GM18868 (cell line): ENCODE results near the gene ZBTB43.
A peak's percentile ranks its signal among the peaks of the same experiment; 100 is the strongest.

Source experiments
- ATAC-seq: cut with Tn5 transposase; IDR thresholded peaks from one replicate; pipeline ENCODE4 v1.9.1; 2021; ENCODE audit warnings: mild to moderate bottlenecking, moderate library complexity; ENCODE audit not compliant: unreplicated experiment

ZBTB43 gene

DNA sequence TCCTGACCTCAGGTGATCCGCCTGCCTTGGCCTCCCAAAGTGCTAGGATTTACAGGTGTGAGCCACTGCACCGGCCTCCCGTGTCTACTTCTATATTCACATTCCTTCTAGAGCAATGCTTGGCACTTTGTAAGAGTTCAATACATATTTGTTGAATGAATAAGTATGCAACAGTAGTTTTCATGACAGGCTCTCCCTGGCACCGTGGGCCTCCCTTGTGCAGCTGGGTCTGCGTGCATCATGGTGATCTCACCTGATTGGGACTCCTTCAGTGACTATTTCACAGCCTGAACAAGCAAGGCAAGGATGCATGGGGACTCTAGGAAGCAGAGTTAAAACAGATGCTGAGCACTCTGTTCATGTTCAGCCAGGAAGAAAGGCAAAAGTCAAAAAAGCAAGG, 48.8 kb downstream of the ZBTB43 start:
- ATAC-seq = no peak

DNA sequence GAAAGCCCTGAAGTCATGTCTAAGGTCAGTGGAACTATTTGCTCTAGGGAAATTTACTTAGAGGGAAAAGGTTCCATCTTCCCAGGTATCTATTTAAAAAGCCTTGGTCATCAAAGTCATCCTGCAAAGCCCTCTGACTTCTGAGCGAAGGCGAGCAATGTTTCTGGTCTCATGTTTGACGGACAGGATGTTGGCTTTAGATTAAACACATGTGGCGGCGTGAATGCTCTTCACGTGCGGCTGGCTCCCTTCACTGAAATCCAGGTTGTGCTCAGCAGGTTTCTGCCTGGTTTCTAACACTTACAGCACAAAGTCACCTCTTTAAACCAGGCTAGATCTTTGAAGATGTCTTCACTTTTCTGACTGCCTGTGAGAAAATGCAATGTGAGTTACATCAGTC, 49.9 kb downstream of the ZBTB43 start:
- no peak for ATAC-seq

DNA sequence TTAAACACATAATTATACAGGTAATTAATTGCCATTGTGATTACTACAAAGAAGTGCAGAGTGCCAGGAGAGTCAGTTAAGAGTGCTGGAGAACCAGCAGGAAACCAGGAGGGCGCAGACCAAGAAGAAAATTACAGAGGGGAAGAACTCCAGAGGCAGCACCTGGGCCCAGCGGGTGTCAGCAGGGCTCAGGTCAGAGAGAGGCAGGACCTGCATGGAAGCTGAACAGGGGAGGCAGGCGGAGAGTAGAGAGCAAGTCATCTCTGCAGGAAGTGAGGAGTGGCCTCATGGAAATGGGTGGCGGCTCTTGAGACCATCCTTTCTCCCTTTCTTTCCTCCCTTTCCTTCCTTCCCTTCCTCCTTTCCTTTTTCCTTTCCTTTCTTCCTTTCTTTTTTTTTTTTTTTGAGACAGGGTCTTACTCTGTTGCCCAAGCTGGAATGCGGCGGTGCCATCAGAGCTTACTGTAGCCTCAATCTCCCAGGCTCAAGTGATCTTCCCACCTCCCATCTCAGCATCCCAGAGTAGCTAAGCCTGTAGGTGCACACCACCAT, 51.6 kb downstream of the ZBTB43 start:
- no peak for ATAC-seq

DNA sequence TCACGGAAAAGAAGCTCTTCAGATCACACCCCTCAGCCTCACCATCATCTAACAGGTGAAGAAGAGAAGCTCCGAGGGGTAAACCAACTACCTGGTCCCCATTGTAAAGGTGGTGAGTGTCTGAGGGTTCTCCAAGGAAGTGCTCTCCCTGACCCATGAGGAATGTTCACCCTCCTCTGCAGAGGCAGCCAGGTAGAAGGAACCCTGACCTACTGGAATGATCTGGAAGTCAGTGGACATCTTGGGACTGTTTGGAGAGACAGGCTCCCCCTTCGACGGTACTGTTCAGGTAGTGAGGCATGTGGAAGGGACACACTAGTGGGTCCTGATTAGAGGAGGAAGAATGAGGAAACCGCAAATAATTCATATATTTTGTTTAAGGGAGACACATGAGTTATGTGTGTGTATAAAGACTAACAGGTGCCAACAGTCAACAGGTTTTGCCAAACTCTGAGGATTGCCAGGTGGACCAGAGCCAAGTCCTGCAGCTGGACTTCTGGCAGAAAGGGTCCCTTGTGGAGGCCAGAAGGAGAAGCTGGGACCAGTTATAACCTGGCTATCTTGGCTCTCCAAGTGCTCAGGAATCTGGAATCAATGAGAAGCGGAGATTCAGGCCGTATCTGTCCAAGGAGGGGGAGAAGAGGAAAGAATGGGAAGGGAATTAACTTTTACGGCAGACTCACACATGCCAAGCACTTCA, 52.6 kb downstream of the ZBTB43 start:
- no peak for ATAC-seq

DNA sequence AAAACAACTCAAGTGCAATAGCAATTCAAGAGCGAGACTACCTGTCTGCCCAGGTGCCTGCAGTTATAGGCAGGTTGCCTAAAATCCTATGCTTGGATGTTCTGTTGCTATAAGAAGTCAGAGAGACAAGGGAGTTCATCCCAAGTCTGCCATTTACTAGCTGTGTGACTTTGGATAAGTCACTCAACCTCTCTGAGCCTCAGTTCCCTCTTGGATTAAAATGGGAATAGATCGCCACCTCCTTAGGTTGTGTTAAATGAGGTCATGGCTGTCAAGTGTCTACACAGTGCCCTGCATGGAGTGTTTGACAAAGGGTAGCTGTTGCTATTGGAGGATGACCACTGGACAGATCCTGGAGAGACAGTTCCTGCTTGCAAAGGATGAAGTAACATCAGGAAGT, 54.3 kb downstream of the ZBTB43 start:
- ATAC-seq = no peak

DNA sequence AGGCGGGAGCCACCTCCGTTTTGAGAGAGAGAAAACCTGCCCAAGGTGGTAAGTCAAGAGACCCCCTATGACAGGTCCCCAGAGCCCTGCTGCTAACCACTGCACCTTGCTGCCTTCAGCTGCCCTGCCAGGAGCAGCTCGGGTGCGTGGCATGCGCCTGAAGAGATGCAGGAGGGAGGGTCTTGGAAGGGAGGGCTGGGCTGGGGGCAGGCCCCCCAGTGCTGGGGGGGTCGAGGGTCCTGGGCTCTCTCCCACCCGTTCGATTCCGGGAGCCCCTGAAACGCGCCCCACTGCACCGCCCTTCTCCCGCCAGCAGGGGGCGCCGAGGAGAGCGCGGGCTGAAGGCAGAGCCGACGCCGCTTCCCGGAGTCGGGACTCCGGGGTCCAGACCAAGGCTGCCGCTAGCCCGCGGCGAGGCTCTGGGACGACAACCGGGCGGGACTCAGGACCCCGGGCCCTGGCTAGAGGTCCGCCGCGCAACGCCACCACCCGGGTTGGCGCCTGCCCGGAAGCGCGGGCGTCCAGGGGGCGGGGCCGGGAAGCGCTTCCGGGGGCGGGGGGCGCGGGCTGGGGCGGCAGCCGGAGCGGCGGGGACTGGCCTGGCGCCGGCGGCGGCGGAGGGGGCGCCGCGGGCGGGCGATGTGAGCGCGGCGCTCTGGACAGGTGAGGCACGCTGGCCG, 55.4 kb downstream of the ZBTB43 start, which contains the start of gene ZBTB34:
TSS of gene ZBTB34 (plus strand) at position 563 of the 680 bp plus-strand sequence. CDS start 18,761 bp downstream, outside the sequence.
- peak; percentile 76 for ATAC-seq

DNA sequence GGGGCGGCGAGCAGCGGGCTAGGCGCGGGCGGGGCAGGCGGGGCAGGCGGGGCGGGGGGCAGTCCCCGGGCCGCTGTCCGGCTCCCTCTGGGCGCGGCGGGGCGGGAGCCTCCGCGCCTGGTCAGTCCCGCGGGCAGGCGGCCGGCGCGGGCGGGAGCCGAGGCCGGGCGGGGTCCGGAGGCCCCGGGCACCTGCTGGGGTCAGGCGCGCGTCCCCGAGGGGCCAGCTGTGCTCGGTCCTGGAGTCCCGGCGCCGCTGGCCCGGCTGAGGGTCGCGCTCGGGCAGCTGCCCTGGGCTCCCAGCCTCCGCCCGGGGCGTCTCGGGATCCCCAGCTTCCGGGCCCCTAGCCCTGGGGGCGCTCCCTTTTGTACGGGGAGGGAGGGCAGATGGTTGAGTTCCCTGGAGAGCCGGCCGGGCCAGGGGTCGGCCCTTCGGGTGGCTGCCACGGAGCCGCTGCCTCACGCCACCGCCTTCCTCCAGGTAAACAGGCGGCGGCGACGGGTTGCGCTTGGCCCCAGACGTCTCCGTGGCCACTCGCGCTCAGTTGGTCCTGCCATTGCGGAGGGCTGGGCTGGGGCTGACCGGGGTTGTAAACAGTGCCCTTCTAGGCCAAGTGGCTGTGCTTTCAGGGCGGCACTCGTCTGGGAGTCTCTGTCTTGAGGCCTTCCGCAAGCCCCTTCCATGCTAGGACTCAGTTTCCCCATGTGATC, 56.1 kb downstream of the ZBTB43 start:
- peak; percentile 12 for ATAC-seq

DNA sequence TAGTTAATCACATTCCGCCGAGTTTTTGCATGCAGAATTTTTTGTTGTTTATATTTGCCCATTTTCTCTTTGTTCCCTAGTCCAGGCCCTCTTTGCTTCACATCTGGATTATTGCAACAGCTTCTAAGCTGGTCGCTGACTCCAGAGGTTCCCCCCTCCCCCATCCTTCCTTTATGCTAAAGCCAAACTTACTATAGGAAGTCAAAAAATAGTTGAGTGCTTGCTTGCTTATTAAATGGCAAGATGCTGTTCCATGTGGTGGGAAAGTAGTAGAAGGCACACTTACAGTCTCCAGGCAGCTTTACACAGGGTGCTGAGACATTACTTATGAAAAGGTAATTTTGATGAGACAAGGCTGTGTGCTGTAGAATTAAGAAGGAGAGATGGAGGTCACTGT, 56.9 kb downstream of the ZBTB43 start:
- no peak for ATAC-seq

DNA sequence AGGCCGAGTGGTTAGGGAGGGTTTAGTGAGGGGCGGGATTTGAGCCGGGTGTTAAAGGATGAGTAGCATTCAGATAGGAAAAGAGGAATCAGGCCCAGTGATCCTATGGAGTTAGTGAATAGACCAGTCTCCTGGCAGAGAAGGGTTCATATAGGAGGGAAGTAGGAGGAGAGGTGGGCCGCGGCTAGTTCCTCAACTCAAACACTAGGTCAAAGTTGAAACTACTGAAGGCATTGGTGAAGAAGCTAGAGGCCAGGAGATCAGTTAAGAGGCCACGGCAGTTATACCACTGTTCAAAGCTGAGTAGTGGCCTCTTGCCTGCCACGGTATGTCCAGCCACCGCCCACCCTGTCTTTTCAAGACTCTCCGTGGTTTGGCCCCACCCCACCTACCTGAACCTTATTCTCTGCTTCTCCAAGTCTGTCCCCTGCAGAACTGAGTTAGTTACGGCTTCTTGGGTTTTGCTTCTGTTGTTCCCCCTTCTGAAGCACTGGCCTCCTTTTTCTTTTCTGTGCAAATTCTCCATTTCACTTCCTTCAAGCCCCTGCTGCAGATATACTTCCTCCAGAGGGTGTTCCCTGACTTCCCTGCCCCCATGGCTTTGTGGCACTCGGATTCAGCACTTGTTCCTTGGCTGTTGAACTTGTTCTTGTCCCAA, 57.4 kb downstream of the ZBTB43 start:
- ATAC-seq = no peak

DNA sequence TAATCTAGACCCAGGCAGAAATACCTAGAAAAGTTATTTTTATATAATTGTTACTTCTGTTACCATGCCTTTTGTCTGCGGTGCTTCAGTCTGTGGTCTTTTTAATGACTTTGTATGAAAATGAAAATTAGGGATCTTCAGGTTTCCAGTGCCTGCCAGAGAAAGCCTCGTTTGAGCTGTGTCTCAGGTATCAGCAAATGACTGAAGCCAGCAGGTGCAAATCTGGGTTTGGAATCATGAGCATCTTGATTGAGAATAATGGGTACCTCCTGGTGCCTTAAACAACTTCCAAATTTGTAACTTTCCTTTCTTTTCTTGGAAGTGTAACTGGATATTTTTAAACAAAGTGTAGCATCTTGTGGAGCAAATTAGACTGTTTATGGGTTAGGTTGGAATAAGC, 59.9 kb downstream of the ZBTB43 start:
- no peak for ATAC-seq

DNA sequence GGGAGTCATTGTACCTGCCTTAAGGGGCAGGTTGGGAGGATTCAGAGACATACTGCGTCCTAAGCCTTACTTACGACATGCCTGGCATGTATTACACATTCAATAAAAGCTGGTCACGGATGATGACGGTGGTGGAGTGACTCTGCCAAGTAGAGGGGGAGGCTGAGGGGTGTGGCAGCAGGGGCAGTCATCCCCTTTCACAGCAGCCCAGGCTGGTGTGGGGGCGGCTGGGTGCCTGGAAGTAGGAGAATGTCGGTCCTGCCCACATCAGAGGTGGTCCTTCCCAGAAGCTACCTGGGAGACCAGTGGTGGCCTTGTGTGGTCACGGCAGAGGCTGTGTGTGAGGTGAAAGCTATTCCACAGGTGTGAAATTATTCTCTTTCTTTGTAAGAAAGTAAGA, 64.5 kb downstream of the ZBTB43 start:
- ATAC-seq = no peak

DNA sequence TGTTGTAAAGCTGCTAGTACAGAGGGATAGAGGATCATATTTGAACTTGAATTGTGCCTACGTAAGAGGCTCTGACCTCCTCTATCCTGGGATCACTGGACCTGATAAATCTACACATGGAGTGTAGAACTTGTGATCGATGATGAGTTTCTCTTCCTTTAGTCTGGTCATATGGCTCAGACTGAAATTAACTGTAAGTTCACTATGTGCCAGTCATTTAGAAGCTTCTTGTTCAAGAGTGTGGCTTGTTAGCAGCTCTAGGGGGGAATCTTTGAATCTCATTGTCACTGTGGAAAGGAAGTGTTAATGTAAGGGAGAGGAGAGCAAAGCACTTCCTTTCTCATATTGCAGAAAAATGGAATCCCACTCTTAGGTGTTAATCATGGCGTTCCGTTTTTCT, 67.7 kb downstream of the ZBTB43 start:
- ATAC-seq = no peak

DNA sequence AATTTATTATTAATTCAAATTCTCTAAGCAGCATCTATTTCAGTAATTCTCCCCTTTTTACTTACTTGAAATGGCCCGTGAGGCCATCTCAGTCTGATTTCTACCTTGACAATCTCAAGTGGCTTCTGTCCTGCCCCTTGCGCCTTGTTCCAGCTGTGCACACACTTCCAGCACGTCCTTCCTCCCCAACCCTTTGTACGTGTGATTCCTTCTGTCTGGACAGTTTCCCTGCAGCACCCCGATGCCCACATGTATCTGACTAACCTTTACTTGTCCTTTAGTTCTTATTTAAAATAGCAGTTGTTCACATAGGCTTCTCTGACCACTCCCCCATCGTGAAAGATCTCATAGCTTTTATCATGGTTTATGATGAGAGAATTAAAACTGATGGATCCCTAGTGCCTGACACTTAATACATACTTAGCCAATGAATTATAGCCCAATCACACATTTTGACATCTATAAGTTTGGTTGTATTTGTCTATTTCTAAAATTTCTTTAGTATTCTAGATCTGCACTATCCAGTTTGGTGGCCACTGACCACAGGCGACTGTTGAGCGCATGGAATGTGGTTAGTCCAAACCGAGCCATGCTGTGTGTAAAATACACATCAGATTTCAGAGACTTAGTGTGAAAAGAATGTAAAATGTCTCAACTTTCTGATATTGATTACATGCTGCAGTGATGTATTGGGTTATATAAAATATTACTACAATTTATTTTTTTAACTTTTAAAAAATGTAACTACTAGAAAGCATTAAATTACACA, 69.9 kb downstream of the ZBTB43 start:
- ATAC-seq = no peak

DNA sequence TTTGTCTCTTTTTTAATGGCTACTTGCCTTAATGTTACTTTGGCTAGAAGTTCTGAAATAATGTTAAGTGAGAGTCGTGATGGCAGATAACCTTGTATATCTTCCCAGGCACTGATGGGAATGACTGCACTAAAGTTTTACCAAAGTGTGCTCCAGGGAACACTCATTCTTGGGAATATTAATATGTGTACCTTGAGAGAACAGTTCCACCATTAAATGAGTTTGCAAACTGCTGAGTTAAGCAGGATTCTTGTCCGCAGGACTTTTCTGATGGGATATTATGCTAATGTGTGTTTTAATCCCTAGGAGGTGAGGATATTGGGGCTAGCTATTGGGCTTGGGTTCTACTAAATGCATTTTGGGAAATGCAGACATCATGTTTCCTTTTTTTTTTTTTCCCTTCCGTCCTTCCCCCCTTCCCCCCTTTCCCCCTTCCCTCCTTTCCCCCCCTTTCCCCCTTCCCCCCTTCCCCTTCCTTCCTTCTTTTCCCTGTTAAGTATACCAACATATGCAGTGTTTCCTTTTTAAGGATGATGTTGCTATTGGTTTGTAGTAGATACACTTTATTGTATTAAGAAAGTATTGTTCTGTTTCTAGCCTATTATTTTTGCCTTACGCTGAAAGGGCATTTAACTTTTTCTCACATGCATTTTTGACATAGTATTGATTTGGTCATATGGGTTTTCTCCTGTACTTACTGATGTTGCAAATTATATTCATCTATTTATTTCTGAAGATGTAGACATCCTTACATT, 71.1 kb downstream of the ZBTB43 start:
- no peak for ATAC-seq

DNA sequence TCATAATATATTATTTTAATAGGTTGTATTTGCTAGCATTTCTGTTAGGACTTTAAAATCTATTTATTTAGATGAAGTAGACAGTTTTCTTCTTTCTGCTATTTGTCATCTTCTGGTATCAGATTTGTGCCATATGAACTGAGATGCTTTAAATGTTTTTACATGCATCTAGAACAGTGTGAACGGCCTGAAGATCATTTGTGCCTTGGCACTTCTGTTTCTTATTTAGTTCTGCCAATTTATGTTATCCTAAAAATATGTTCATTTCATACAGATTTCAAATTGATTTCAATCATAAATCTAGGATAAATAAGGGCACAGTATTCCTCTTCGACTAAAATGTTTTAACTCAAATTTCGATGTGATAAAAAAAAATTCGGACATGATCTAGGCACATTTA, 71.7 kb downstream of the ZBTB43 start:
- no peak for ATAC-seq

DNA sequence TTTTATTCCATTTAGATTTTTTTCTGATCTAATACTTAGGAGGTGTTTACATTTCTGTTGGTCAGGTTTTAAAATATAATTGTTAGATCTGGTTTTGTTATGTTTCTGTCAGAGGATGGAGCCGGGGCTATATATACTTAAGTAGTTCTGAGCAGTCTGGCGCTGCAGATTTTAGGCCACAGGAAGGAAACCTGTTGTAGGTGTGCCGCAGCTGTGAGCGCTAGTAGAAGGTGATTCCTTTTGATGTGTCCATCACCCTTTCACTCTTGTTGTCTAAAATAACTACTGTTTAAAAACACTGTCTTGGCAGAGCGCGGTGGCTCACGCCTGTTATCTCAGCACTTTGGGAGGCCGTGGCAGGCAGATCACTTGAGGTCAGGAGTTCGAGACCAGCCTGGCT, 72.6 kb downstream of the ZBTB43 start:
- no peak for ATAC-seq

DNA sequence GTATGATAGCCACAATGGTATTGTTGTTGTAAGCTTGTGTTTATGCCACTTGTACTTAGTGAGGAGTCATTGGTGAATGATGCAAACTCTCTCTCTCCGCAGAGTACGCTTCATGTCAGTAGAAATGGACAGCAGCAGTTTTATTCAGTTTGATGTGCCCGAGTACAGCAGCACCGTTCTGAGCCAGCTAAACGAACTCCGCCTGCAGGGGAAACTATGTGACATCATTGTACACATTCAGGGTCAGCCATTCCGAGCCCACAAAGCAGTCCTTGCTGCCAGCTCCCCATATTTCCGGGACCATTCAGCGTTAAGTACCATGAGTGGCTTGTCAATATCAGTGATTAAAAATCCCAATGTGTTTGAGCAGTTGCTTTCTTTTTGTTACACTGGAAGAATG, 74.4 kb downstream of the ZBTB43 start:
- no peak for ATAC-seq

DNA sequence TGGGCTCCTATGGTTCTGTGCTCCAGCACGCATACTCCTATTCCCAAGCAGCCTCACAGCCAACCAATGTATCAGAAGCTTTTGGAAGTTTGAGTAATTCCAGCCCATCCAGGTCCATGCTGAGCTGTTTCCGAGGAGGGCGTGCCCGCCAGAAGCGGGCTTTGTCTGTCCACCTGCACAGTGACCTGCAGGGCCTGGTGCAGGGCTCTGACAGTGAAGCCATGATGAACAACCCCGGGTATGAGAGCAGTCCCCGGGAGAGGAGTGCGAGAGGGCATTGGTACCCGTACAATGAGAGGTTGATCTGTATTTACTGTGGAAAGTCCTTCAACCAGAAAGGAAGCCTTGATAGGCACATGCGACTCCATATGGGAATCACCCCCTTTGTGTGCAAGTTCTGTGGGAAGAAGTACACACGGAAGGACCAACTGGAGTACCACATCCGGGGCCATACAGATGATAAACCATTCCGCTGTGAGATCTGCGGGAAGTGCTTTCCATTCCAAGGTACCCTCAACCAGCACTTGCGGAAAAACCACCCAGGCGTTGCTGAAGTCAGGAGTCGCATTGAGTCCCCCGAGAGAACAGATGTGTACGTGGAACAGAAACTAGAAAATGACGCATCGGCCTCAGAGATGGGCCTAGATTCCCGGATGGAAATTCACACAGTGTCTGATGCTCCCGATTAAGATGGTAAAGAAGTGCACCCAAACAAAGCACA, 75.5 kb downstream of the ZBTB43 start:
- ATAC-seq = no peak

DNA sequence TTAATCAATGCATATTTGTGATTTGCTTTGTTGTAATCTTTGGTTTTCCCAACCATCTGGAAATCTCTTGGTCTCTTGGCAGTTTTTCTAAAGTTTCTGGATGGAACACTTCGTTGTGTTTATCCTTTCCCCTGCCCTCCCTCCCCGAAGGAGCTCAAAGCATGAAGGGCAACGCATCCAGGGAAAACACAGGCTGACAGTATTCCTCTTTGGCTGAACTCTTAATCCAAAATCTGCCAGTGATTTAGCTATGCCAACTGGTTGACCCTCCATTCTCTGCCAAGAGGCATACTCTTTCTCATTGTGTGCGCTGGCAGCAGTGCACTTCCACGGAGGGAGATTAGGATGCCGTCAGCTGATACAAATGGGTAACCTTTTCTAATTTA, 76.1 kb downstream of the ZBTB43 start:
- no peak for ATAC-seq
